SK-N-SH treated with all-trans-retinoic acid at 6 μM for 48 hours (cell line): ENCODE measurements around the gene CPAMD8.

ENCODE experiments used
- ATAC-seq: fragments of 200-7000 bp; cut with Tn5 transposase; 3 replicates; pipeline ENCODE4 v1.9.1; 2020; ENCODE audit warnings: mild to moderate bottlenecking, moderate library complexity
- ARNTL ChIP-seq: fragments of 450-650 bp; formaldehyde crosslinking; IDR thresholded peaks from 2 replicates; pipeline ENCODE4 v1.5.0; 2020; ENCODE audit warnings: low read depth, mild to moderate bottlenecking, moderate library complexity, borderline replicate concordance
- BACH2 ChIP-seq: fragments of 250-450 bp; sonication (Bioruptor Pico); IDR thresholded peaks from 2 replicates; pipeline ENCODE4 v1.9.0; 2021; ENCODE audit warnings: mild to moderate bottlenecking, borderline replicate concordance
- CREB5 ChIP-seq: fragments of 250-450 bp; sonication (Bioruptor Pico); IDR thresholded peaks from 2 replicates; pipeline ENCODE4 v1.5.1; 2020; ENCODE audit warnings: low read depth, mild to moderate bottlenecking, moderate library complexity
- CSRNP3 ChIP-seq: fragments of 250-450 bp; sonication (Bioruptor Pico); IDR thresholded peaks from 2 replicates; pipeline ENCODE4 v1.5.1; 2021; ENCODE audit warnings: mild to moderate bottlenecking, moderate library complexity
- ESRRG ChIP-seq: fragments of 250-450 bp; sonication (Bioruptor Pico); IDR thresholded peaks from 2 replicates; pipeline ENCODE4 v1.6.1; 2021; ENCODE audit warnings: mild to moderate bottlenecking
- ISL1 ChIP-seq: fragments of 250-450 bp; sonication (Bioruptor Pico); IDR thresholded peaks from 2 replicates; pipeline ENCODE4 v2.1.2; 2022; ENCODE audit warnings: mild to moderate bottlenecking, moderate library complexity
- OSR1 ChIP-seq: fragments of 250-450 bp; sonication (Bioruptor Pico); IDR thresholded peaks from 2 replicates; pipeline ENCODE4 v1.8.0; 2022; ENCODE audit warnings: moderate library complexity, mild to moderate bottlenecking, inconsistent platforms
- PATZ1 ChIP-seq: fragments of 250-450 bp; sonication (Bioruptor Pico); IDR thresholded peaks from 2 replicates; pipeline ENCODE4 v1.8.0; 2020; ENCODE audit warnings: mild to moderate bottlenecking, moderate library complexity, borderline replicate concordance
- PPARA ChIP-seq: fragments of 250-450 bp; sonication (Bioruptor Pico); IDR thresholded peaks from 2 replicates; pipeline ENCODE4 v1.5.0; 2020; ENCODE audit warnings: mild to moderate bottlenecking, borderline replicate concordance
- RARB ChIP-seq: fragments of 250-450 bp; sonication (Bioruptor Pico); IDR thresholded peaks from 2 replicates; pipeline ENCODE4 v1.8.0; 2021; ENCODE audit warnings: mild to moderate bottlenecking, moderate library complexity
- SNAI2 ChIP-seq: fragments of 250-450 bp; sonication (Bioruptor Pico); IDR thresholded peaks from 2 replicates; pipeline ENCODE4 v1.5.0; 2020; ENCODE audit warnings: mild to moderate bottlenecking, moderate library complexity
- TCF4 ChIP-seq: fragments of 250-450 bp; sonication (Bioruptor Pico); IDR thresholded peaks from 2 replicates; pipeline ENCODE4 v1.8.0; 2021; ENCODE audit warnings: mild to moderate bottlenecking, moderate library complexity, borderline replicate concordance
- TOX ChIP-seq: fragments of 250-450 bp; sonication (Bioruptor Pico); IDR thresholded peaks from 2 replicates; pipeline ENCODE4 v1.8.0; 2021; ENCODE audit warnings: mild to moderate bottlenecking, moderate library complexity, borderline replicate concordance
- TSHZ2 ChIP-seq: fragments of 250-450 bp; sonication (Bioruptor Pico); IDR thresholded peaks from 2 replicates; pipeline ENCODE4 v1.5.0; 2020; ENCODE audit warnings: mild to moderate bottlenecking, moderate library complexity
- ZC3H10 ChIP-seq: fragments of 250-450 bp; sonication (Bioruptor Pico); IDR thresholded peaks from 2 replicates; pipeline ENCODE4 v1.5.1; 2021; ENCODE audit warnings: mild to moderate bottlenecking, moderate library complexity
- ZFP3 ChIP-seq: fragments of 250-450 bp; sonication (Bioruptor Pico); IDR thresholded peaks from 2 replicates; pipeline ENCODE4 v1.5.0; 2020; ENCODE audit warnings: mild to moderate bottlenecking, moderate library complexity
- ZFP30 ChIP-seq: fragments of 450-650 bp; formaldehyde crosslinking; IDR thresholded peaks from 2 replicates; pipeline ENCODE4 v1.5.0; 2022; ENCODE audit warnings: mild to moderate bottlenecking, moderate library complexity
- ZNF565 ChIP-seq: fragments of 450-650 bp; formaldehyde crosslinking; conservative IDR thresholded peaks from 2 replicates; pipeline ENCODE4 v1.5.0; 2020; ENCODE audit warnings: low read depth, mild to moderate bottlenecking, moderate library complexity
- ZNF70 ChIP-seq: fragments of 450-650 bp; formaldehyde crosslinking; IDR thresholded peaks from 2 replicates; pipeline ENCODE4 v1.5.0; 2020; ENCODE audit warnings: mild to moderate bottlenecking, moderate library complexity
- ZNF8 ChIP-seq: fragments of 450-650 bp; formaldehyde crosslinking; IDR thresholded peaks from 2 replicates; pipeline ENCODE4 v1.5.0; 2020; ENCODE audit warnings: mild to moderate bottlenecking, moderate library complexity
- TF ChIP-seq, protein P1 (sequence below): fragments of 250-450 bp; sonication (Bioruptor Pico); IDR thresholded peaks from 2 replicates; pipeline ENCODE4 v1.8.0; 2021; ENCODE audit warnings: low read depth, mild to moderate bottlenecking, moderate library complexity, borderline replicate concordance

CPAMD8 gene

DNA sequence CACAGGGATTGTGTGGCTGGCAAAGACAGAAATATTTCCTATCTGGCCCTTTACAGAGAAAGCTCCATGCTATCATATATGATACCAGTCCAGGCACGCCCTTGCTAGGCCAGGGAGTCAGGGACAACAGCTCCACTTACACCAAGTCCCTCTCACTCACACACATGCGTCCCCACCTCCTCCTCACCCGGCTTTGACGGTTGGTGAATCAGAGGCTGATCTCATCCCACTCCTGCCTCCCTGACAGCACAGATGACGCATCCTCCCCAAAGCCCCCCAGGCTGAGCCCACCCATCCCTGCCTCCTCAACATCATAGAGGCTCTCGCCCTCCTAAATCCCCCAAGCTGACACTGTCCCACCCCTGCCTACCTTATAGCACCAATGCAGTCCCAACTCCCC lies 75.1 kb downstream of the CPAMD8 start:
- ATAC-seq = no peak
- no peak for TF ChIP-seq ISL1 (CRISPR knock-in tag)
- no peak for TF ChIP-seq ZNF8 (CRISPR knock-in tag)
- TF ChIP-seq ZC3H10 (CRISPR knock-in tag) = no peak
- no peak for TF ChIP-seq CREB5 (CRISPR knock-in tag)
- no peak for TF ChIP-seq CSRNP3 (CRISPR knock-in tag)
- no peak for TF ChIP-seq ZFP3 (CRISPR knock-in tag)
- no peak for TF ChIP-seq BACH2 (CRISPR knock-in tag)
- no peak for TF ChIP-seq PATZ1 (CRISPR knock-in tag)
- no peak for TF ChIP-seq ESRRG
- TF ChIP-seq ZFP30 (CRISPR knock-in tag) = no peak
- TF ChIP-seq ZNF565 (CRISPR knock-in tag) = no peak
- TF ChIP-seq SNAI2 (CRISPR knock-in tag) = no peak

DNA sequence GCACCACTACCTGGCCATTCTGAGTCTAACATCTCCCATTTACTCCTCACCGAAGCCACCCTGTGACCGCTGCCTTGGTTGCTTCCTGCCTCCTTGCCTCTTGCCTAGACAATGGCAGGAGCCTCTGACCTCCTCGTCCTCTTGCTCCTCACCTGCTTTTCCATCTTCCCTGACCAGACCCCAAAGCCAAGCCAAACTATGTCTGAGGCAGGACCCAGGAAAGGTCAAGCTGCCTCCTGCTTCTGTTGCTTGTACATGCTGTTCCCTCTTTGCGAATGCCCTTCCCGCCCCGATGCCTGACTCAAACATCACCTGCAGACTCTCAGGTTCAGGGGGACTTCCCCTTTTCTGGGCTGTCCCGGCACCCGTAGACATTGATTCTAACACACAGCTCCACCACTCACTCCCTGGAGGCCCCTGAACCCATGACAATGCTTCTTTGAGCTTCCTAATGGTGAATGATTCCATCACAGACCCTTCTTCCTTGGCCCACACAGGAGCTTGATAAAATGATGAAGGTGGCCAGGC lies 77.0 kb downstream of the CPAMD8 start:
- TF ChIP-seq TOX (CRISPR knock-in tag) = no peak
- TF ChIP-seq PPARA (CRISPR knock-in tag) = no peak
- no peak for ATAC-seq

GRCh38 chr19:16946951-16947940 lies 79.4 kb downstream of the CPAMD8 start:
- no peak for ATAC-seq
- TF ChIP-seq ISL1 (CRISPR knock-in tag) (no peak), ARNTL (CRISPR knock-in tag) (no peak), CSRNP3 (CRISPR knock-in tag) (no peak), ZC3H10 (CRISPR knock-in tag) (no peak), ZNF70 (CRISPR knock-in tag) (no peak), OSR1 (no peak), RARB (CRISPR knock-in tag) (no peak), ZFP30 (CRISPR knock-in tag) (no peak), BACH2 (CRISPR knock-in tag) (no peak), TOX (CRISPR knock-in tag) (no peak), TCF4 (no peak), TSHZ2 (CRISPR knock-in tag) (no peak), ESRRG (no peak), ZNF8 (CRISPR knock-in tag) (no peak)
- TF ChIP-seq, protein P1, sequence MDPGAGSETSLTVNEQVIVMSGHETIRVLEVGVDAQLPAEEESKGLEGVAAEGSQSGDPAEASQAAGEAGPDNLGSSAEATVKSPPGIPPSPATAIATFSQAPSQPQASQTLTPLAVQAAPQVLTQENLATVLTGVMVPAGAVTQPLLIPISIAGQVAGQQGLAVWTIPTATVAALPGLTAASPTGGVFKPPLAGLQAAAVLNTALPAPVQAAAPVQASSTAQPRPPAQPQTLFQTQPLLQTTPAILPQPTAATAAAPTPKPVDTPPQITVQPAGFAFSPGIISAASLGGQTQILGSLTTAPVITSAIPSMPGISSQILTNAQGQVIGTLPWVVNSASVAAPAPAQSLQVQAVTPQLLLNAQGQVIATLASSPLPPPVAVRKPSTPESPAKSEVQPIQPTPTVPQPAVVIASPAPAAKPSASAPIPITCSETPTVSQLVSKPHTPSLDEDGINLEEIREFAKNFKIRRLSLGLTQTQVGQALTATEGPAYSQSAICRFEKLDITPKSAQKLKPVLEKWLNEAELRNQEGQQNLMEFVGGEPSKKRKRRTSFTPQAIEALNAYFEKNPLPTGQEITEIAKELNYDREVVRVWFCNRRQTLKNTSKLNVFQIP (CRISPR knock-in tag) = no peak
